Measurements from ENCODE around the gene MLH3.

Gene MLH3

GRCh38 chr14:74965486-74966153 is 85.6 kb downstream of the MLH3 start:
- DNase-seq (ENCODE audit: low spot score), result no peak

GRCh38 chr14:74964787-74965485 is 86.3 kb downstream of the MLH3 start:
- DNase-seq (ENCODE audit: low spot score), result no peak

All from LoVo (cell line).